HG03095 (cell line): Measurements from ENCODE around the gene SH2D7.

Experiments used
- ATAC-seq: cut with Tn5 transposase; IDR thresholded peaks from one replicate; pipeline ENCODE4 v1.9.1; 2021; ENCODE audit warnings: moderate library complexity; ENCODE audit not compliant: unreplicated experiment

SH2D7 gene

DNA sequence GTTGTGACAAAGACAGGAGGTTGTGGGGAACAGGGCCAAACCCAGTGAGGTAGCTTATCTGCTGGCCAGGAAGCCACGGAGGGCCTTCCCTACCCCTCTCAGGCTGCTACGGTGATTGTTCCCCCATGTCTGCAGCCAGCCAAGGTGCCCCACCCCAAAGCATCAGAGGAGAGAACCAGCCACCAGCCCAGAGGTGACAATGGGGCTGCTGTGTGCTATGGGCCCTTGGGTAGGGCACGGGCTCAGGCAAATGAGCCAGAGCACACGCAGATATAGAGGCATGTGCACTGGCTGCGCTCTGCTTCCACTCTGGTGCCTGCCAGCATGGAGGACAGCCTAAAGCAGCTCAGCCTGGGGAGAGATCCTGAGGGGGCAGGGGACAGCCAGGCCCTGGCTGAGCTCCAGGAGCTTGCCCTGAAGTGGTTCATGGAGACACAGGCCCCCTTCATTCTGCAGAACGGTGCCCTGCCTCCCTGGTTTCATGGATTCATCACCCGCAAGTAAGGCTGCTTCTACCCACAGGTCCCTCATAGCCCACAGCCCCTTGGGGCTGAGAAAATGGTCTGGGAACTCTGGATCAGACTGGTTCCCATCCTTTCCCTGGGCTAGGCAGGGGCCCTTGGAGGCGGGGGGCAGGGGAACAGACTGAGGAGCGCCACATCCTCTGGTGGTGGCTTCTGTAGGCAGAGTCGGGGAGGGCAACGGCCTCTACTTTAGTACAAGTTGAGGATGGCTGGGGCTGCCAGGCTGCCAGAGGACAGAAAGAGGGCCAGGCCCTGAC lies at the start of gene SH2D7:
Gene SH2D7, plus strand, starts transcription at position 301 of the 781 bp plus-strand sequence. Its CDS starts 24 bp downstream, at position 325.
- ATAC-seq, result no peak

DNA sequence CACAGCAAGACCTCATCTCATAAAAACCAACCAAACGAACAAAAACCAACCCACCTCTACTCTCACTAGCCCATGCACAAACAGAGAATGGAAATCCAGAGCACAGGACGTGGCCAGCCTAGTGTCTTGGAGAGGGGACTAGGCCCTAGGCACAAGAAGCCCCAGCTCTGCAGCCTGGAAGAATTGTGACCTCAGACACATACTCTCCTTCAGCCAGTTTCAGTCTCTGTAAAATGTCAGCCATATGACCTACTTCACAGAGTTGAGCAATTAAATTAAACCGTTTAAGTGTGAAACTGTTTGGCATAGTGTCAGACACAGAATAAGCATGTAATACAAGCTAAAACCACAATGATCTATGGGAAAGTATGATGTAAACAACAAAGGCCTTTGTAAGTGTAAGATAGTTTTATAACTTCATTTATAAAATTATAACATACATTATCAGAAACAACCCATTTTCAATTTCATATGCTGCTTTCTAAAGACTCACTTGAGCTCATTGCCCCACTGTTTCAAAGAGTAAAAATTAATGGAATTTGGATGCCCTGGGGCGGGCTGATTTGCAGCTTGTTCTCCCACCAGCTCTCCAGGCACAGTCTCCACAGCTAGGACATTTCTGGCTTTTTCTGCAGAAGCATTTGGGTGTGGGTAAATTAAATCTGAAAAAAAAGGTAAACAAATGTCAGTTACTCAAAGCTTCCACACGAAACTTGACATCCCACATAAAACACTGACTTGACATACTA lies 47.8 kb upstream of the SH2D7 start:
- no peak for ATAC-seq

DNA sequence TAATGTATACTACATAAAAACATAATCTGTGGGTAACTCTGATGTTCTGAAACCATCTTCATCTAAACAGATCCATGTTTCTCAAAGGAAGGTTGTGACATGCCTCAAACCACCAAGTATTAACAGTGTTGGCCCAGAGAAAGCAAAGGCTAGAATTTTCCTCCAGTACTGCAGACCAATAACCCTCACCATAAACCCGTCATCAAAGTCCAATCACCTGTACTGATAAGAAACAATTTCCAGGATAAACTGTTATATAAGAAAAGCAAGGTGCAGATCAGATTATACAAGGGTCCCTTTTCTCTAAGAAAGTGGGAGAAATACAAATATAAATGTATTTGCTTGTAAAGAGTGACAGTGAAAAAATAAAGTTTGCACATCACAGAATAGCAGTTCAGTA lies 47.2 kb upstream of the SH2D7 start:
- no peak for ATAC-seq

DNA sequence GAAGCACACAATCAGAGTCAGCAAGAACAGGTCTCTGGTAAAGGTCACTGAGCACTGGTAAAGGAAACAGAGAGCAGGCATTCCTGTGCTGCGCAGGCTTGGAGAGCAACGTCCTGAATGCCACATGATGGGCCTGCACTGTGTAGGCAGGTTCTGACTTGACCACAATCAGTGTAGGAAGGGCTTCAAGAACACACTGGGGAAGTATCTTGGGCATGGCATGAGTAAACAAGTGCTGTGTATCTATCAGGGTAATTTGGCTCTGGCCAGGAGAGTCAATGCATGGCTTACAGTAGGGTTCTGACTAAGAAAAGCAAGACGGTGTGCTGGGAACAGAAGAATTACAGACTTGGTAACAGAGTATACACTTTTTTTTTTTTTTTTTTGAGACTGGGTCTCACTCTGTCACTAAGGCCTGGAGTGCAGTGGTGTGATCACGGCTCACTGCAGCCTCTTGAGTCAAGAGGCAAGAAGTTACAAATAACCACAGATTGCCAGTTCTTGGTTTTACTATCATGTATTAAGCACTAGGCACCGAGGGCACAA lies 45.5 kb upstream of the SH2D7 start:
- ATAC-seq, result no peak

DNA sequence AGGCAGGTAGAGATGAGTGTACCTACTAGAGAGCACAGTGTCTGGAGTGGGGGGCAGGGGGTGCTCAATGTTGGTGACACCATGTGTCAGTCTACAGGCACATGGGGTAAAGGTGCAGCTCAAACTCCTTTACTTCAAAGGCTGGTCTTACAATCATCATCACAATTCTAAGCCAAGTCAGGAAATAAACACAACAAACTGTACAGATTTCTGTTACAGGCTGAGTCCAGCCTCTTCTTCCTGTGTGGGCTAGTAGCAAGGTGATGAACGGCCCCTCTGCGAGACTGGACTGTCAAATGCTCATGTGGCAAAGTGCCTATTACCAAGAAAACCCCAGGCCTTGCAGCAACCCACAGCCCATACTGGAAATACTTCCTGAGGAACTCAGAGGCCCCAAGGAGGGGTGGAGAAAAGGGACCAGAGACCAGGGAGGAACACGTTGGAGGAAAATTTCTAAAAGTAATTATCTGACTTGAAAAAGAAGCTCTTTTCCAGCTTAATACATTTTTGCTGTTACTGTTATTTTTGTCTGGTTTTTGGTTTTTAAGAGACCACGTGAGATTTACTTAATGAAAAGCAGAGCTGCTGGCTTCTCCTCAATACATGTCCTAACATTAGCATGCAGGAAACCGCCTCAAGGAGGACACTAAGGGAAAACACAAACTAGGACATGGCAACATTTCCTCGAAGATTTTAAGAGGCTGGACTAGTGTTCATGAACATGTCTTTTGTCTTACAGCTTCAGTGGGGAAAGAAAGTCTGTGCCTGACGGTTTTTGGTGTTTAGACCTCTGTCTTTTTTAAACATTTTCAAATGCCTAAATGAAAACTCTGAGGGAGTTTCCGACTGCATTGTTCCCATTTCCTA lies 44.4 kb upstream of the SH2D7 start:
- ATAC-seq, result no peak

DNA sequence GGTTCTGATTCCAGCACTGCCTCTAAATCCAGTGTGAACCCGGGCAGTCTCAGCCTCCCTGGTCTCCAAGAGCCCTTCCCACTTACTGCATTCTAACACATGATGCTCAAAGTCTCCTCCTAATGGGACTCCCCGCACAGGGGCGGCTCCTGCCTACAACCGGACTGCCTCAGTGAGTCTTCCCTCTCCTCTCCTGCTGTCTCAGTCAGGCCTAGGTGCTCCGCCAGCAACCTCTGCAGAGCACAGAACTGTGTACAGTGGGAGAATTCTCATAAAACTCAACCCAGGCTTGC lies 43.8 kb upstream of the SH2D7 start:
- no peak for ATAC-seq

DNA sequence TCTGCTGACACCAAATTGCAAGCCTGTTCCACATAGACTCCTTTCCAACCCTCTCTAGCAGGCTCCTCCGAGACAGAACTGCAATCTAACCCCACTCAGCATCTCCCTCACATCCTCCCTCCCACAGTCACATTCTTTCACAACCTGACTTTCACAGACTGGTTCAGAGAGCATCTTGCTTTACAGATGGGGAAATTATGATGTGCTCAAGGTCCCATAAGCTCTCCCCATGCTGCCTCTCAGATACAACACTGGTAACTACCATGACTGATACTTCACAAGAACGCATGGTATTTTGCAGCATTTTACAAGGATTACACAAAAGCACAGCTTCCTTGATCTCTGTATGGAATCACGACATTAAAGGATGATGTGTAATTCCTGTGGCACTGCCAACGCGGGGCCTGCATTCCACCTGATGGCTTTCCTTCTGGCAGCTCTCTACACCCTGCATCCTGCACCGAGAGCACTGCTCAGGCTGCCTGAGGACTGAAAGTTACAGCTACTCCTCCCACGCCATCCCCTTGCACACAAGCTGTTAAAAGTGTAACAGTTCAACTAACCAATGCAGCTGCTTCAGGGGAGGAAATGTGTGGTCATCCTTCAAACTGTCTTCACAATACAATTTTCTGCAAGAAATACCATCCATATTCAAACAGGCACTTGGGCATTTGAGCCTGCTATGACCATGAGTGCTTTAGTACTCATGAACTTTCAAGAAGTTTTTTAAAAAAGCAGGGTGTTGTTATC lies 42.5 kb upstream of the SH2D7 start:
- ATAC-seq, result peak; percentile 64

DNA sequence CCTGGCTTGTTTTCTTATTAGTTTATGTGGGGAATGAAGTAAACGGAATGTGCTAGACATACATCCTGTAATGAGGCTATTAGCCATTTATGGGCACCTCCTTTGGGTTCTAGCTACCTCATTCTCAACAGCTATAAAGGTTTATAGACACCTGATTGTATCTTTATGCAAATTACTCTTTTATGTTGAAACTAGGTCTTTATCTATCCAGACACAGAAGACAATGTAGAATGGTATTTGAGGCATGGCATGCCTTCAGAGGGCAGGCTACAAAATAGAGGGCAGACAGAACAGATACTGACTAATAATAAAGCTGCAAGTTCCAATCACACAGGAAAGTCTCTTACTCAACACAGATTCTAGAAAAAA lies 41.9 kb upstream of the SH2D7 start:
- peak; percentile 4 for ATAC-seq

DNA sequence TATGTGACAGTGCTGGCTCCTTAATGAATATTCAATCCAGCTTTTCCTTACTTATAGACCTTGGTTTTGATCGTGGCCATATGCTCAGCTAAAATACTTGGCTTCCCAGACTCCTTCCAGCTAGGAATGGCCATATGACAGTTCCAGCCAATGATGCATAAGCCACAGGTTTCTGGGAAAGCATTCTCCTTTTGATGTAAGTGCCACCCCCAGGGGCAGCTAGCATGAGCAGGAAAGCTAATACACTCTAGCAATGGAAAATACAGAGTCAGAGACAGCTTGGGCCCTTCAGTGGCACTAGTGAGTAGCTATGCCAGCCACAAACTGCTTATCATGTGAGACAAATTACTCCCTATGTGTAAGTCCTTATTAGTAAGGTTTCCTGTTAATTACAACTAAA lies 41.5 kb upstream of the SH2D7 start:
- no peak for ATAC-seq

DNA sequence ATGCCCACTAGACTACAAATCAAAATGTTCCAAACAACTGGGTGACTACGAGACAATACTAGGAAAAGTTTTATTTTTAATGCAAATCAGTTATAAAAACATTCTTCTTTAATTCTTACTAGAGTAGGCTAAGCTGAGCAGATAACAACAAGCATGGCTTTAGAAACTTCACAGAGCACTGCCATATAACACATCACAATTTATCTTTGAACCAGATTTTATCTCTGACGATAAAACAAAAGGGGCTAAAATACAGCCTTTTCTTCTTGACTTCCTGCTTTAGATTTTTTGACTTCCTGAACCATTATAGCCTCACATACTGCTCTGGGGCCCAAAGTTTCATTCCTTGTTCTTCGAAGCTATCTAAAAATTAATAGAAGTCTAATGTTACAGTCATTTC lies 40.8 kb upstream of the SH2D7 start:
- no peak for ATAC-seq

DNA sequence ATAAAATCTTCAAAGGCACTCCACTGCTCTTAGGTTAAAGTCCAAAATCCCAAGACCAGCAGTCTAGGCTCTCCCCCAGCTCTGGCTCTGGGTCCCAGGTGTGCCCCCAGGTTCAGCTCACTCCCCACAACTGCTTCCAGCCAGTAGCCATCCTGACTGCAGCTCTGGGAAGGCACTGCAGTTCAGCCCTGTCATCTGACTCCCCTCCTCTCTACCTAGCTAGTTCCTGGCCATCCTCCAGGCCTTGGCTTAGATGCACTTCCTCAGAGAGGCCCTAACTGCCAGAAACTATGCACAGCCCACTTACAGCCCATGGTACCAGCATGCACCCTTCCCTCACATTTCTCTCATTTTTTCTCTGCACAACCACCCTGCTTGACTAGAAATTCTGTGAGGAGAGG lies 40.4 kb upstream of the SH2D7 start:
- ATAC-seq, result no peak

DNA sequence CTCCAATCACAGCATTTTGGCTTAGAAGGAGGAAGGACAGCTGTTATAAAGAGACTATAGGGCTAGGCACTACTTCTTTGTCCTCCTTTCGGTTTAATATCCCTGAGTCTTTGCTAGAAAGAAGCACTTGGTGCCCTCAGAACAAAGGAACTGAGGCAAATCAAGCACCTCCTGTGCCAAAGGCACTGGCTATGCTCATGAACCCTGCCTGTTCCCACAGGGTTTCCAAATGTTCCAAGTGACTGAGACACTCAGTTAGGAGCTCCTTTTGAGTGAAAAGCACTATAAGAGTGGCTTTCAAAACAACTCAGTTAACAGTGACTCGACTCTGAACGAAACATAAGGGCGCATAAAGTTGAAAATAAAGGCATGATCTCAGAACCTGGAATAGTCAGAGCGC lies 39.8 kb upstream of the SH2D7 start:
- ATAC-seq, result no peak

DNA sequence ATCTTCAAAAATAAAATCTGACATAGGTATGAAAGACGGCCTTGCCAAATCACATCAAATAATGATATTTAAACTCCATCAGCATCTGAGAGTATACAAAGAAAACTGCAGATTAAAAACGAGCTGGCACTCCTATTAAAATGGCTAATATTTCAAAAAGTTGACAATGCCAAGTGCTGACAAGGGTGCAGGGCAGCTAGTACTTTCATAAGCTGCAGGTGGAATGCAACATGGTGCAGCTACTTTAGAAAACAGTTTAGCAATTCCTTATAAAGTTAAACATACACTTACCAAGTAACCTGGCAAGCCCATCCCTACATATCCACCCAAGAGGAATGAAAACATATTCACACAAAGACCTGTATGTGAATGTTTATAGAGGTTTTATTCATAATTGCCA lies 37.8 kb upstream of the SH2D7 start:
- ATAC-seq, result no peak

DNA sequence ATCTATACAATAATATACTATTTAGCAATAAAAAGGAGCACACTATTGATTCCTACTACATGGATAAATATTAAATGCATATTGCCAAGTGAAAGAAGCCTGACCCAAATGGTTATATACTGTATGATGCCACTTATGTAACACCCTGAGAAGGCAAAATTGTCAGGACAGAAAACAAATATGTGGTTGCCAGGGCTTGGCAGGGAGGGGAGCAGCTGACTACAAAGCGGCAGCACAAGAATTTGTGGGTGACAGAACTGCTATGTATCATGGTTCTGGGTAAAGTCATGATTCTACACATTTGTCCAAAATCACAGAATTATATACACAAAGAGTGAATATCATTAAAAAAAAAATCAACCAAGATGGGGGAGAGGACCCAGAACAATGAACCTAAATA lies 37.4 kb upstream of the SH2D7 start:
- no peak for ATAC-seq

DNA sequence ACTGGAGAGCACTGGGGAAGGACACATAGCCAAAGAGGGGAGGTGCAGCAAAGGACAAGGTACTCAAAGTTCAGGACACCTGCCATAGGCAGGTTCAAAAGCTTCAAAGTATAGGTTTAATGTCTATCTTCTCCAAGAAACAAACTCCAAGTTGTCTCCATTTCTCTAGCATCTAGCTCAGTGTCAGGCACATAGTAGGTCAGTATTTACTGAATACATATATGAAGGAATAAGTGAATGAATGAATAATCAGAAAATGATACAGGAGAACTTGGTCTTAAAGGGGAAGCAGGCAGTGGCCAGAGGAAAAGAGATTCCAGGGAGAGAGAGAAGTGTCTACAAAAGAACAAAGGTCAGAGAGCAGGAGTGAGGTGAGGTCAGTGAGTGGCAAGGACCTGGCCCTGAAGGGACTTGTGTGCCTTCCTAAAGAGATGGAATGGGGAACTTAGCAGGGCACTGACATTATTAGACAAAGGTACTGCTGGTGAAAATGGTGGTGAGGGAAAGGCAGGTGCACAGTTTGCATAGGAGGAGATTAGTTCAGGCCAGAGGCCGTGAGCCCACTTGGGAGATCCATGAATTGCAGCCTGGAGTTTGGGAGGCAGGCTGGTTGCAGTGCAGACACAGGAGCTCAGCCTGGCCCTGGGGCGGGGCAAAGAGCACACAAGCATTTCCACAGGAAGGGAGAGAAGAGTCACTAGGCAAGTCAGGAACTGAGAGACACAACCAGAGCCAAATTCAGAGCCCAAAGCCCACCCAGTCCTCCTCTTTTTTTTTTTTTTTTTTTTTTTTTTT lies 36.2 kb upstream of the SH2D7 start:
- no peak for ATAC-seq

DNA sequence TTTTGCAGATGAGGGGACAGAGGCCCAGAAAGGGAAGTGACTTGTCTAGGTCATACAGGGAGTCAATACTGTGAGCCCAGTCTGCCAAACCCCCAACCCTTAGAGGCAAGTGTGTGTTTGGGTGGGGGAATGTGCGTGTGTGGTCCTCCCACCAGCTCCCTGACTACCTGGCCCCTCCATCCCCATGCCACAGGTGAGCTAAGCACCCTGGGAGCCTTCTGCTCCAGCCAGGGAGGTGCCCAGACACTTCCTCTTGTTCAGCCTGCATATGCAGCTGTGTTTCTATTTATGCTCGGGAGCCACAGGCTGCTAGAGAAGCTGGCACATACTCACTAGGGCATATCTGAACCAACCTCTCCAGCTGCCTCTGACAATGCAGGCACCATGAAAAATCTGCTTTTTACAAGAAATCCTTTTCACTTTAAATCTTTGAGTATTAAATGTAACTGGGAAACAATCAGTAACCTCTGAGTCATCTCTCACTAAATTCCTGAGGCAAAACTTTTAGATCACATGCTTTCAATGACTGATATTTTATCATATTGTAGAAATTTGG lies 35.6 kb upstream of the SH2D7 start:
- ATAC-seq, result no peak

DNA sequence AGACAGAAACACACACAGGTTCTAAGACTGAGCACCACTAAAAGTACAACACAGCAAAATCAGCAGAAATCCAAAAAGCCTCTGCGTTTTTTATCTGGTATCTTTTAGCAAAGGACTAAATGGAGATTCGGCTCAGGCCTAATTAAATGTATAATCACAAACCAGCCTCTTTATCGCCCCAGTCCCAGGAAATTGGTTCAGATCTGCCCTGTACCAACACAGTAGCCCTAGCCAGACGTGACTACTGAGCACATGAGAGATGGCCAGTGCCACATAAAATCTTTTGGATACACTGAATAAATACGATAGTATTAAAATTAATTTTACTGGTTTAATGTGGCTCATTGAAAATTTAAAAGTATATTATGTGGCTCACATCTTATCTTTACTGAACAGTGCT lies 34.6 kb upstream of the SH2D7 start:
- no peak for ATAC-seq

DNA sequence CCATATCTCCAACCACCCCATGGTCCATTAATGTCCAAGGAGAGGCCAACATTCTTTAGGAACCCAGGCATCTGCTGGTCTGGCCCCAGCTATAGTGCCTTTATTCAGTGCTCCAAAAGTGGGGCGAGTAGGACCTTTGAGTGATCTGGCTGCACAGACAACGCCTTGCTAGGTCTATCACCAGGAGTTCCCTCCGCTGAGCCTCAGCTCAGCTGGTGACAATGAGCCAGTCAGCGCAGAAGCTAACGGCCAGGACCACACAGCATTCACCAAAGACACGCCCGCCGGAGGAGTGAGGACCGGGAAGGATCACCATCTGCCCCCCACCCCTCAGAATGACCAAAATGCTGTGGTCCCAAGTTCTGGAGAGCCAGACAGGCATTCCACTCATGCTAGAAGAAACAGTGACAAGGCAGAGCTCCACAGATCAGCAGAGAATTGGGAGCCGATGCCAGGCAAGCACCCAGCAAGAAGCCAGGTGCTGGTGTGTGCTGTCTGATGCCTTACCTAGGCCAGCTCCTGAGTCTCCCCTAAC lies 33.9 kb upstream of the SH2D7 start:
- no peak for ATAC-seq

DNA sequence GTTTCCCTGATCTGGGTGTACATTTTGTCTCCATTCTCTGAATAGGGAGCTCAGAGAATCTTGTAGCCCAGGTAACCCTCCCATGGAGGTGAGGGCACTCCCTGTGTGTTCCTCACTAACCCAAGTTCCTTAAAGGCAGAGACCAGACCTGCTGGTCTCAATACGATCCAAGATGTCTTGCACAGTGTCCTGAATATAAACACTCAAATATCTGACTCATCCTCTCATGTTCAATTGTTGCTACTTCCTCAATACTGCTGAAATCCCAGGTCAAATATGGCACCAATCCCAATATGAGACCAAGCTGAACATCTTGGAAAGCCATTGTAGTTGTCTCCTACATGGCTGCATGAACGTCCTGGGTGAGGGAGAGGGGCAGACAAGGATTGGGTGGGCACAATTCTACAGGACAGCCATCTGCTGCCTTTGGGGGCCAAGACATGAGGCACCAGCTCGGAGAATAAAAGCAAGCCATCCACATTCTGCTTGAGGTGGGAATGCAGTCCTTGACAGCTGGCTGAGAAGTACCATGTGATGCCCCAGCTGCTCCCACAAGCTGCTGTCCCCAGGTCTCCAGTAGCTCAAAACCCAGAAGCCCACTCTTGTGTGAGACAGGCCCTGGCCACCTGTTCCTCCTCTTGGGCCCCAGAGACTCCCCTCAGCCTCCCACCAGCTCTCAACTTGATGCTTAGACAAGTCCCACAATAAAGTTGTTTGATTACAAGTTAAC lies 33.1 kb upstream of the SH2D7 start:
- no peak for ATAC-seq
